ENCODE results near the gene STK17B.
"Not testable (repeated sequence)": the region's sequence is repeated elsewhere in the genome, so short reads cannot be mapped to it uniquely, and the experiment has no call there.

STK17B gene

GRCh38 chr2:196112418-196113034, 58.9 kb downstream of the STK17B start:
- peak; percentile 41 for DNase-seq (ENCODE audit: low spot score)

- no peak for DNase-seq (ENCODE audit: low spot score)
Measured at GRCh38 chr2:196108604-196109003, 62.8 kb downstream of the STK17B start.

GRCh38 chr2:196105951-196106350, 65.4 kb downstream of the STK17B start:
- no peak for DNase-seq (ENCODE audit: low spot score)

- no peak for DNase-seq (ENCODE audit: low spot score)
Measured at GRCh38 chr2:196104066-196104465, 67.3 kb downstream of the STK17B start.

- DNase-seq (ENCODE audit: low spot score) = no peak
Measured at GRCh38 chr2:196103626-196104025, 67.8 kb downstream of the STK17B start.

- peak; percentile 34 for DNase-seq (ENCODE audit: low spot score)
Measured at GRCh38 chr2:196101325-196101991, 69.9 kb downstream of the STK17B start.

- DNase-seq (ENCODE audit: low spot score) = no peak
Measured at GRCh38 chr2:196099916-196100315, 71.5 kb downstream of the STK17B start.

- no peak for DNase-seq (ENCODE audit: low spot score)
Measured at GRCh38 chr2:196097864-196098660, 73.3 kb downstream of the STK17B start.

GRCh38 chr2:196096982-196097745, 74.2 kb downstream of the STK17B start:
- DNase-seq (ENCODE audit: low spot score) = no peak

GRCh38 chr2:196096264-196096663, 75.1 kb downstream of the STK17B start:
- DNase-seq (ENCODE audit: low spot score) = no peak

GRCh38 chr2:196089448-196089847, 81.9 kb downstream of the STK17B start:
- not testable (repeated sequence) for DNase-seq (ENCODE audit: low spot score)

- no peak for DNase-seq (ENCODE audit: low spot score)
Measured at GRCh38 chr2:196088203-196088602, 83.2 kb downstream of the STK17B start.

- DNase-seq (ENCODE audit: low spot score) = no peak
Measured at GRCh38 chr2:196086517-196087368, 84.6 kb downstream of the STK17B start.

- no peak for DNase-seq (ENCODE audit: low spot score)
Measured at GRCh38 chr2:196083601-196084000, 87.8 kb downstream of the STK17B start.
